Measurements from ENCODE around the gene C16orf54.
"Not testable (repeated sequence)": the region's sequence is repeated elsewhere in the genome, so short reads cannot be mapped to it uniquely, and the experiment has no call there.

The C16orf54 gene

DNA sequence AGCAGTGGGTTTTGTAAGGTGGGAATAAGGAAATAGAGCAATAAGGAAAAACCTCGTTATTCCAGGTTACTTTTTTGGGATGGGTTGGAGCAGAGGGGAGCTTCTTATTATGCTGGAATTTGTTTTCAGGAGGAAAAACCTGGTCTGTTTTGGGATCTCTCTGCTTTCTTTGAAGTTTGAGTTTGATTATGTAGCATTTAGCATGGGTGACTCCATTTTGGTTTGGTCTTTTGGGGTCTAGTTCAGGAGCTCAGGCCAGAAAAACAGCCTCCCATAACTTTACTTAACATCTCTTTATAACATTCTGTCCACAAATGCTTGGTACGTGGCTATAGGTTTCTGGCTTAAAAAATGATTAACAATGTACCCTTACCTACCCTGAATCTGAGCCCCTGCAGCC, 23.7 kb upstream of the C16orf54 start:
- FAIRE-seq: no peak
- no peak for DNase-seq (ENCODE audit: low spot score)

DNA sequence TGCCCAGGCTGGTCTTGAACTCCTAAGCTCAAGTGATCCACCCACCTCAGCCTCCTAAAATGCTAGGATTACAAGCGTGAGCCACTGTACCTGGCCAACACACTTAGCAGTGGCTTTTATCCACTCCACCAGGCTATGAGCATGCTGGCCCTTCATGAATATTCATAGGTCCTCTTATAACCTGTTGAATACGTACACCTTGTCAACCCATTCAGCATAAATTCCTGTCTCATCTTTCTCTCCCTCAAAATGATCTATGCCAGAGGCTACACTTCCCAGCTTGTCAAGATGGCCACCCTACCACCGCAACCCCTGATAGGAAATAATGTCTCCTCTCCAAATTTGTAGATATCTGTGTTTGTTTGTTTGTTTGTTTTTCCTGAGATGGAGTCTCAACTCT, 21.3 kb upstream of the C16orf54 start:
- no peak for FAIRE-seq

DNA sequence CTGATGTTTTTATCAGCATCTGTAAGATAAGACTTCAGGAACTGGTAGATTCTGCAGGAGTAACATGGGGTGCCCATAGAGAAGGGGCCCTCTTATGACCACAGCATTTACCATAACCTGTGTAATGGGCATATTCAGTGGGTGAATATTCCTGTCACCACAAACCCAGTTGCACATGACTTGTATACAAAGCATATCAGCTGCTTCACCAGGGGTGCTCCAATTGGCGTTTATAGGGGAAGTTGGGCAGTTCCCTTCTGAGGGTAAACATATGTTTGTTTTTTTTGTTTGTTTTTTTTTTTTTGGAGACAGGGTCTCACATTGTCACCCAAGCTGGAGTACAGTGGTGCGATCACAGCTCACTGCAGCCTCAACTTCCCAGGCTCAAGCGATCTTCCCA, 20.8 kb upstream of the C16orf54 start:
- FAIRE-seq: no peak
- no peak for DNase-seq (ENCODE audit: low spot score)

More for the DNA sequence above, 21.3 kb upstream of the C16orf54 start:
- DNase-seq (ENCODE audit: low spot score): no peak

DNA sequence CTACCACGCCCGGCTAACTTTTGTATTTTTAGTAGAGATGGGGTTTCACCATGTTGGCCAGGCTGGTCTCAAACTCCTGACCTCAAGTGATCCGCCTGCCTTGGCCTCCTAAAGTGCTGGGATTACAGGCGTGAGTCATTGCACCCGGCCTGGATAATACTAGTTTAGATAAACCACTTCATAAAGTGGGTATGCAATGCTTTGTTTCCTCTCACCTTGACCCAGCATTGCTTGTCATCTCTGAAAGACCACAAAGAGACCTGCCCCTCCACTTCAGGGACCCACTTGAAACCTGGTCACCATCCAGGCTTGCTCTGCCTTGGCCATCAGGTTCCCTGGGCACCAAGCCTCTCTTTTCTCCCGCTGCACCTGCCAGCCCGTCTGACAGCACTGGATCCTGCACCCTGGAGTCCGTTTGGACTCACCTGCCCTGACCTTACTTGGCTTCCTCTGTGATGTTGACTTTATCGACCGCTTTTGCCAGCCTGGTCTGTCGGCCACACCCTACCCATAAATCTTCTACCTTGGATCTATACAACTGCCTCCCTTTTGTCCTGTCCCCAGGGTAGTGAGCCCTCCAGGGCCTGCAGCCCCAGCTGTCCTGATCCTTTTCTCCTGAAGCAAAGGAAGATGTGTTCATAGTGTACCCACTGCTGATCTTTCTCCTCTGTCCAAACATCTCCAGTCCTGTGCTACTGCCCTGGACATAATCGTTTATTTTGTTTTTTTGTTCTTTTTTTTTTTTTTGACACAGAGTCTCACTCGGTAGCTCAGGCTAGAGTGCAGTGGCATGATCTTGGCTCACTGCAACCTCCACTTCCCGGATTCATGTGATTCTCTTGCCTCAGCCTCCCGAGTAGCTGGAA, 19.6 kb upstream of the C16orf54 start:
- DNase-seq (ENCODE audit: low spot score): no peak

DNA sequence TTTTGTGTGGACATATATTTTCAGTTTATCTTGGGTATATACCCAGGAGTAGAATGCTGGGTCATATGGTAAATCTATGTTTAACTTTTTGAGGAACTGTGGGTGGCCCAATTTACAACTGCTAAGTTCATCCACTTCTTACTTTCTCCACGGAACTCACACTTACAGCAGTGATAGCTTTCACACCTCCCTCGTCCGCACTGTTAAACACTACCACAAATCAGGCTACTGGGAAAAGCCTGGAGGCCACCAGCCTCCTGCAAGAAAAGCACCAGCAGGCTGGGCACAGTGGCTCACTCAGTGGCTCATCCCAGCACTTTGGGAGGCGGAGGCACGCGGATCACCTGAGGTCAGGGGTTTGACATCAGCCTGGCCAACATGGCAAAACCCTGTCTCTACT, 17.5 kb upstream of the C16orf54 start:
- FAIRE-seq: no peak
- no peak for DNase-seq (ENCODE audit: low spot score)

More for the DNA sequence above, 19.6 kb upstream of the C16orf54 start:
- no peak for FAIRE-seq

DNA sequence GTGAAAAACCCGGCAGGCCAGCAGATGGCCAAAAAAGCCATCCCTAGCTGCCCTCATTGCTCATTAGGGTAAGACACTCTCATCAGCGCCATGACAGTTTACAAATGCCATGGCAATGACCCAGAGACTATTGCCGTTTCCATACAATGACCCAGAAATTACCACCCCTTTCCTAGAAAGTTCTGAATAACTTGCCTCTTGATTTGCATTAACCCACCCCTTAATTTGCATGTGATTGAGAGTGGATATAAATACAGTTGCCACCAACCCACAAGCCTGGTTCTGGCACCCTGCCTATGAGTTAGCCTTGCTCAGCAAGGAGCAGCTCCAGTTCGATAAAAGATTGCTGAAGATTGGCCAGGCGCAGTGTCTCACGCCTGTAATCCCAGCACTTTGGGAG, 16.1 kb upstream of the C16orf54 start:
- FAIRE-seq (no peak), DNase-seq (ENCODE audit: low spot score) (no peak)

DNA sequence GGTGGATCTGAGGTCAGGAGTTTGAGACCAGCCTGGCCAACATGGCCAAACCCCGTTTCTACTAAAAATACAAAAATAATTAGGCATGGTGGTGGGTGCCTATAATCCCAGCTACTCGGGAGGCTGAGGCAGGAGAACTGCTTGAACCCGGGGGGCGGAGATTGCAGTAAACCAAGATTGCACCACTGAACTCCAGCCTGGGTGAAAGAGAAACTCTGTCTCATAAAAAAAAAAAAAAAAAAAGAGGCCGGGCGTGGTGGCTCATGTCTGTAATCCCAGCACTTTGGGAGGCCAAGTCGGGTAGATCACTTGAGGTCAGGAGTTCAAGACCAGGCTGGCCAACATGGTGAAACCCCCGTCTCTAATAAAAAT, 15.5 kb upstream of the C16orf54 start:
- FAIRE-seq; DNase-seq (ENCODE audit: low spot score): not testable (repeated sequence)

DNA sequence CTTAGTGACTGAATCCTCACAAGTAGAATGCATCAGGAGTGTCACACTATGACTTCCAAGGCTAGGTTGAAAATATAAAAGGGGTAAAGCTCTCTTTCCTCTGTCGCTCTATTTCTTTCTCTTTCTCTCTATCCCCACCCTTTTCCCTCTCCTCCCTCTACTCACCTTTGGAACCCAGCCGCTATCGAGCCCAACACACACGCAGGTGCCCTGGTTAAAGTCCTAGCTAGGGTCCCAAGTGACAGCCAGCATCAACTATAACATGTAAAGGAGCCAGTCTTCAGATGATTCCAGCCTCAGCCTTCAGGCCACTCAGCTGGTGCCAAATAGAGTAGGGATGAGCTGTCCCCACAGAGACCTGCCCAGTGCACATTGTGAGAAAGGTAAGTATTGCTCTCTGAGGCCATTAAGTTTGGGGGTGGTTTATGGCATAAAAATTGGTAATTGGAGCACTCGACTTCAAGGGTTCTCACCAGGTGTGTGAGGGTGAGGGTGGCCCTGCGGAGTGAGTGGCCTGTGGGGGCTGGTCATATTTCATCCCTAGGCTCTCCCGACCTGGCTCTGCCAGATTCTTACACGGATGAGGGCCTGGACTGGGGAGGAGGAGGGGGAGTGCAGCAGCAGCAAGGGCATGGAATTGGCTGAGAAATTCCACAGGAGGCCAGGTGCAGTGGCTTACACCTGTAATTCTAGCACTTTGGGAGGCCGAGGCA, 14.9 kb upstream of the C16orf54 start:
- FAIRE-seq (no peak), DNase-seq (ENCODE audit: low spot score) (no peak)

DNA sequence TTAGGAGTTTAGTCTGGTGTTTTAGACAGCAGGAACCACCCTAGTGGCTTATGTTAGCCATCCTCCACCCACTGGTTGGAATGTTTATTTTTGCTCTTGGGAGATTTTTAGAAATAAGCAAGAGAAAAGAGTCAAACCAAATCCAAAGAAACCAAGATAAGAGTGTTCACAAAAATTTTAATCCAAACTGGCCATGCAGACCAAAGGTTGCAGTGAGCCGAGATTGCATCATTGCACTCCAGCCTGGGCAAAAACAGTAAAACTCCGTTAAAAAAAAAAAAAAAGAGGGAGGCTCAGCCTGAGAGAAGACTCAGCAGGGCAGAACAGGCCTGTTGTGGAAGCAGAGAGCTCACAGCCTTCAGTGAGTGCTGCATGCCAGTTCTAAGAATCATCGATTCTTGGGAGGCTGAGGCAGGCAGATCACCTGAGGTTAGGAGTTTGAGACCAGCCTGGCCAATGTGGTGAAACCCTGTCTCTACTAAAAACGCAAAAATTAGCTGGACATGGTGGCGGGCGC, 12.2 kb upstream of the C16orf54 start:
- no peak for DNase-seq (ENCODE audit: low spot score)

DNA sequence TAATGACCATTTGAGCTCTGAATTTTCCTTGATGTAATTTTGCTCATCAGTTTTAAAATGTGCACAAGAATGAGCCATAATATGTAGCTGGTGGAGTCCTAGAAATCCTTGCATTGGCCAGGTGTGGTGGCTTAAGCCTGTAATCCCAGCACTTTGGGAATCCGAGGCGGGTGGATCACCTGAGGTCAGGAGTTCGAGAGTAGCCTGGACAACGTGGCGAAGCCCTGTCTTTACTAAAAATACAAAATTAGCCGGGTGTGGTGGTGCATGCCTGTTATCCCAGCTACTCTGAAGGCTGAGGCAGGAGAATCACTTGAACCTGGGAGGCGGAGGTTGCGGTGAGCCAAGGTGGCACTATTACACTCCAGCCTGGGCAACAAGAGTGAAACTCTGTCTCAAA, 11.3 kb upstream of the C16orf54 start:
- not testable (repeated sequence) for FAIRE-seq; DNase-seq (ENCODE audit: low spot score)

More for the DNA sequence above, 12.2 kb upstream of the C16orf54 start:
- FAIRE-seq: no peak

DNA sequence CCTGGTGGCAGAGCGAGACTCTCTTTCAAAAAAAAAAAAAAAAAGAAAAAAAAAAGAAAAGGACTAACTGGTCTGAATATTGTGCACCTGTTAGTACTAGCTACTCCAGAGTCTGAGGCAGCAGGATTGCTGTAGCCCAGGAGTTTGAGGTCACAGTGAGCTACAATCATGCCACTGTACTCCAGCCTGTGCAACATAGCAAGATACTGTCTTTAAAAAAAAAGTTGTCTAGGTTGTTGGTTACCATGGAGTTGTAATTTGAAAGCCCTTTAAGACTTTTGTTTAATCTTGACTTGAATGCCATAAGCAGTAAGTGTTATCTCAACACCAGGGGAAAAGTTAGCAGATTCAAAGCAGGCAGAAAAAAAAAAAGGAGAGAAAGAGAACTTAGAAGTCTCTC, 10.9 kb upstream of the C16orf54 start:
- FAIRE-seq (no peak), DNase-seq (ENCODE audit: low spot score) (no peak)

DNA sequence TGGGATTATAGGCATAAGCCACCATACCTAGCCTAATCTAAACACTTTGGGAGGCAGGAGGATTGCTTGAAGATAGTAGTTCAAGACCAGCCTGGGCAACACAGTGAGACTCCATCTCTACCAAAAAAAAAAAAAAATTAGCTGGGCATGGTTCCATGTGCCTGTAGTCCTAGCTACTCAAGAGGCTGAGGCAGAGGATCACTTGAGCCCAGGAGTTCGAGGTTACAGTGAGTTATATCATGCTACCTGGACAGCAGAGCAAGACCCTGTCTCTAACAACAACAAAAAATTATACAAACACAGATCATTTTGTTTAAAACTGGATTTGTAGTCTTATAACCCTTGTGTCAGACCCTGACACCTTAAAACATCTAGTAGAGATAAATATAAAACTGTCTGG, 7.7 kb upstream of the C16orf54 start:
- DNase-seq (ENCODE audit: low spot score) (no peak), FAIRE-seq (no peak)

DNA sequence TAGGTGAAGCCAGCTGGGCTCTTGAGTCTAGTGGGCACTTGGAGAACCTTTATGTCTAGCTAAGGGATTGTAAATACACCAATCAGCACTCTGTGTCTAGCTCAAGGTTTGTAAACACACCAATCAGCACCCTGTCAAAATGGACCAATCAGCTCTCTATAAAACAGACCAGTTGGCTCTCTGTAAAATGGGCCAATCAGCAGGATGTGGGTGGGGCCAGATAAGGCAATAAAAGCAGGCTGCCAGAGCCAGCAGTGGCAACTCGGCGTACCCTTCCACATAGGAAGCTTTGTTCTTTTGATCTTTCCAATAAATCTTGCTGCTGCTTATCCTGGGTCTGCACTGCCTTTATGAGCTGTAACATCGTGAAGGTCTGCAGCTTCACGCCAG, 3.0 kb upstream of the C16orf54 start:
- not testable (repeated sequence) for DNase-seq (ENCODE audit: low spot score); FAIRE-seq

DNA sequence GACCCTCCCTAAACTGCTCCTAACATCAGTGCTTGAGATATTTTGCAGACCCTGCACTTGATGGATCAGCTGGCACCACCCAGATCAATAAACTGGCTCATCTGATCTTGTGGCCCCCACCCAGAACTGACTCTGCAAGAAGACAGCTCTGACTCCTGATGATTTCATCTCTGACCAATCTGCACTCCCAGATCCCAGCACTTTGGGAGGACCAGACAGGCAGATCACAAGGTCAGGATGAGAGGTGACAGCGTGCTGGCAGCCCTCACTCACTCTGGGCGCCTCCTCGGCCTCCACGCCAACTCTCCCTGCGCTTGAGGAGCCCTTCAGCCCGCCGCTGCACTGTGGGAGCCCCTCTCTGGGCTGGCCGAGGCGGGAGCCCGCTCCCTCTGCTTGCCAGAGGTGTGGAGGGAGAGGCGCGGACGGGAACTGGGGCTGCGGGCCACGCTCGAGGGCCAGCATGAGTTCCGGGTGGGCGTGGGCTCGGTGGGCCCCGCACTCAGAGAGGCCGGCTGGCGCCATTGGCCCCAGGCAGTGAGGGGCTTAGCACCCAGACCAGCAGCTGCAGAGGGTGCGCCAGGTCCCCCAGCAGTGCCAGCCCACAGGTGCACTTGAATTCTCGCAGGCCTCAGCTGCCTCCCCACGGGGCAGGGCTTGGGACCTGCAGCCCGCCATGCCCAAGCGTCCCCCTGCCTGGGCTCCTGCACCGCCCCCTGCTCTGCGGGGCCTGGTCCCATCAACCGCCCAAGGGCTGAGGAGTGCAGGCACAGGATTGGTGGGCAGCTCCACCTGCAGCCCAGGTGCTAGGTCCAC, 2.4 kb upstream of the C16orf54 start:
- FAIRE-seq (no peak), DNase-seq (ENCODE audit: low spot score) (no peak)

DNA sequence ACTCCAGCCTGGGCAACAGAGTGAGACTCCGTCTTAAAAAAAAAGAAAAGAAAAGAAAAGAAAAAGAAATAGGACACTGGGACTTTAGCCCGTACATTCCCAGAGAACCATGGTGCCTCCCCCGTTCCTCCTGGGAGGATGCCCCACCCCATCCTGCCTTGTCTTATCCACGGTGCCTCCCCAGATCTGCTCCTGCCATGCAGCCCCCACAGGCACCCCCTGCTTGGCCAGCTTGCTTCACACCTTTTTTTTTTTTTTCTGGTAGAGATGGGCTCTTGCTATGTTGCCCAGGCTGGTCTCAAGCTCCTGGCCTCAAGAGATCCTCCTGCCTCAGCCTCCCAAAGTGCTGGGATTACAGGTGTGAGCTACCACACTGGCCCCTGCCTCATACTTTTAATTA, 728 bp upstream of the C16orf54 start:
- not testable (repeated sequence) for DNase-seq (ENCODE audit: low spot score); FAIRE-seq

DNA sequence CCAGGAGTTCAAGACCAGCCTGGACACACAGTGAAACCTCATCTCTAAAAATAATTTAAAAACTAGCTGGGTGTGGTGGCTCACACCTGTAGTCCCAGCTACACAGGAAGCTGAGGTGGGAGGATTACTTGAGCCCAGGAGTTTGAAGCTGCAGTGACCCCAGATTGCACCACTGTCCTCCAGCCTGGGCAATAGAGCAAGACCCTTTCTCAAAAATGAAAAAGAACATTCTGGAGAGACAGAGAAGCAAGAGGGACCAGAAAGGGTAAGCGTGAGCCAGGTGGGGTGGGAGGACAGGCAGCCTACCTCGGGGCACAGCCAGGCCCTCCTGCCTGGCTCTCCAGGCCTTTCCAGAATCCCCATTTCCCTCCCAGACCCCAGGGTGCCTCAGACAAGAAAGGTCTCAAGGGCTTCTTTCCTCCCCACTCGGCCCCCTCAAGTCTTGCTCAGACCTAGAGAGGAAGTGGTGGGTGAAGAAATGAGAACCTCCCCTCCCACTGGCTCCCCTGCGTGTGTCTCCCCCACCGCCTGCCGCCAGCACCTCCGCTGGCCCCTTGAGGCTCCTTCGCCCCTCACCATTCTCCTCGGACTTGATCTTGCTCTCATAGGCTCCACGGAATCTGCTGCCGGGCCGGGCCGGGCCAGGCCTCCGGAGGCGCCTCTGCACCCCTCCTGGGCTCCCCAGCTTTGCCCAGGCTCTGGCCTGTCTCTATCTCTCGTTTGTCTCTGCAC, 503 bp downstream of the C16orf54 start:
- FAIRE-seq: no peak
- no peak for DNase-seq (ENCODE audit: low spot score)

DNA sequence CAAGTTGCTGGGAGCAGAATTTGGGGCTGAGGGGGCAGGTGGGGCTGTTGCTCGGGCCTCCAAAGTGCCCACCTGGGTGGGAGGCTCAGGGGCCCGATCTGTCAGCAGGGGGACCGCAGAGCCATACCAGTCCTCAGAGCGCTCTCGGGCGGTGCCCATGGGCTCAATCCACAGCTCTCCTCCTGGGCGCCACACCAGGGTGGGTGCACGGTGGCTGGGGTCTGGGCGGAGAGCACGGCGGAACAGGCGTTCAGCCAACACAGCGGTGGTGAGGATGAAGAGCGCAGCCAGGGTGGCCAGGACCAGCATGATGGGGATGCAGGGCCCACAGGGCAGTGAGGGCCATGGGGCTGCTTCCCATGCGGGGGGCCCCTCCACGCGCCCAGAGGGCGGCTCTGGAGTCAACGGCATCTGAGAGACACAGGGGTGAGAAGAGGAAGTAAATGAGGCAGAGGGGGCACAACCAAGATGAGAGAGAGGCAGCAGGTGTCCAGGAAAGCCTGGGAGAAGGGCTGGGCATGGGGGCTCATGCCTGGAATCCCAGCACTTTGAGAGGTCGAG, 1.2 kb downstream of the C16orf54 start:
- DNase-seq (ENCODE audit: low spot score) (no peak), FAIRE-seq (no peak)

DNA sequence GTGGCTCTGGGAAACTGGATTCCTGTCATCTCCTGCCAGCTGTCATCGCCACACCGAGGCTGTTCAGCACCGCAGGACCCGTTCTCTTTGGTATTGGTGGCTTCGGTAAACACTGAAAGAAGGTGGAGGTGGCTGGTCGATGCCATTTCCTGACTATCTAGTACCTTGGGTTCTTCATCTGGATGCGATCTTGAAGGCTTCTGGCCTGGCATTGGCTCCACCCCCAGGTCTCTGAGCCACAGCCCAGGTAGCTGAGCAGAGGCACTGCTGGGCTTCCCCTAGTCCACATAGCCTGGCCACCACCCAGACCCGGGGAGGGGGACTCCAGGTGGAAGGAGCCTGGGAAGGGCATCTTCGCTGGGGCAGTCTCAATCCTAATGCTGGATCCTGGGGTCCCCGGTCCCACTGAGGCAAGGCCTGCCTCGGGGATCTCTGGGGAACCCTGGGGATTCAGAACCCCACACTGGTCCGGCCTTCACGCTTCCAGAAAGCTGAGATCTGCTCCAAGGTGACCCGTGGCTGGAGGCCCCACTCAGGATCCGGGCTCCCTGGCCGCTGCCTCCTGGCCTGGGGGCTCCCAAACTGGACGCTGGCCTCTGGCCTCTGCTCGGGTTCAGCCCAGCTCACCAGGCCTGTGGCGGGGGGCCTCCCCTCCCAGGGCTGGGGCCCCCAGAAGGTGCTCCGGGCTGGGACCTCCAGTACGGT, 1.8 kb downstream of the C16orf54 start:
- no peak for DNase-seq (ENCODE audit: low spot score)
- no peak for FAIRE-seq

DNA sequence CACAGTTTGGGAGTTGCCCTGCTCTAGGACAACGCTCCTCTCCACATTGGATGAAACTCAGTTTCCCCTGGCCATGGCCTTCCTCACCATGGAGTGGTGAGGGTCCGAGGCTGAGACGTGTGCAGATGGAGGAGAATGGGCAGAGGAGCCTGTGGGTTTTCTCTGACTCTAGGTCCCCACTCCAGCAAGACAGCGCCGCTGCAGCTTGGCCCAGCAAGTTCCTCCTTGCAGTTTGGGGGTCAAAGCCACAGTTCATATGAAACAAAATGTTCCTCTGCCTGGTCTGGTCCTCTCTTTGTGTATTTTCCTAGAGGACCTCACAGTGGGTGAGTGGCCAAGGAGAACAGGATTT, 2.3 kb downstream of the C16orf54 start:
- no peak for FAIRE-seq

DNA sequence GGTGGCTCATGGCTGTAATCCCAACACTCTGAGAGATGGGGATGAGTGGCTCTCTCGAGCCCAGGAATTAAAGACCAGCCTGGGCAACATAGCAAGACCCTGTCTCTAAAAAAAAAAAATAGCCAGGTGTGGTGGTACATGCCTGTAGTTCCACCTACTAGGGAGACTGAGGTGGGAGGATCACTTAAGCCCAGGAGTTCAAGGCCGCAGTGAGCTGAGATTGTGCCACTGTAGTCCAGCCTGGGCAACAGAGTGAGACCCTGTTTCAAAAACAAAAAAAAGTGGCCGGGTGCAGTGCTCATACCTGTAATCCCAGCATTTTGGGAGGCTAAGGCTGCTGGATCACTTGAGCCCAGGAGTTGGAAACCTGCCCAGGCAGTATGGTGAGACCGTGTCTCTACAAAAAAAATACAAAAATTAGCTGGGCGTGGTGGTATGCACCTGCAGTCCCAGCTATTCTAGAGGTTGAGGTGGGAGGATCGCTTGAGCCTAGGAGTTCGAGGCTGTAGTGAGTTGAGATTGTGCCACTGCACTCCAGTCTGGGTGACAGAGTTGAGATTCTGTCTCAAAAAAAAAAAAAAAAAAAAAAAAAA, 3.0 kb downstream of the C16orf54 start:
- FAIRE-seq: no peak

More for the DNA sequence above, 2.3 kb downstream of the C16orf54 start:
- no peak for DNase-seq (ENCODE audit: low spot score)

More for the DNA sequence above, 3.0 kb downstream of the C16orf54 start:
- no peak for DNase-seq (ENCODE audit: low spot score)

Measured in RCC 7860 (cell line).